HS-5 (cell line): Measurements from ENCODE around the gene GPT2.

Experiments used
- DNase-seq: peaks from one replicate; pipeline ENCODE4 v3.0.0-alpha.2; 2012; ENCODE audit warnings: low read depth

Gene GPT2

GRCh38 chr16:46898006-46898405 lies 13.8 kb downstream of the GPT2 start:
- DNase-seq = no peak

GRCh38 chr16:46899443-46900143 lies 15.4 kb downstream of the GPT2 start:
- DNase-seq = no peak

GRCh38 chr16:46900455-46901235 lies 16.5 kb downstream of the GPT2 start:
- DNase-seq = no peak

GRCh38 chr16:46901709-46902108 lies 17.5 kb downstream of the GPT2 start:
- DNase-seq = no peak

GRCh38 chr16:46903255-46903905 lies 19.2 kb downstream of the GPT2 start:
- no peak for DNase-seq

GRCh38 chr16:46904471-46904870 lies 20.3 kb downstream of the GPT2 start:
- no peak for DNase-seq

GRCh38 chr16:46906360-46907060 lies 22.3 kb downstream of the GPT2 start:
- DNase-seq = no peak

GRCh38 chr16:46907061-46907774 lies 23.1 kb downstream of the GPT2 start:
- DNase-seq = no peak

GRCh38 chr16:46908540-46909372 lies 24.6 kb downstream of the GPT2 start:
- DNase-seq = peak; percentile 4

GRCh38 chr16:46911038-46911437 lies 26.9 kb downstream of the GPT2 start:
- no peak for DNase-seq

- no peak for DNase-seq
Observed at GRCh38 chr16:46911650-46912049, 27.5 kb downstream of the GPT2 start.

- DNase-seq = no peak
Observed at GRCh38 chr16:46914556-46915201, 30.5 kb downstream of the GPT2 start.

GRCh38 chr16:46915483-46916025 lies 31.4 kb downstream of the GPT2 start:
- no peak for DNase-seq

- DNase-seq = no peak
Observed at GRCh38 chr16:46916980-46917379, 32.8 kb downstream of the GPT2 start.

- DNase-seq = no peak
Observed at GRCh38 chr16:46918400-46918799, 34.2 kb downstream of the GPT2 start.

GRCh38 chr16:46918905-46919792 lies 35.0 kb downstream of the GPT2 start:
- no peak for DNase-seq

- no peak for DNase-seq
Observed at GRCh38 chr16:46920402-46921068, 36.4 kb downstream of the GPT2 start.

- no peak for DNase-seq
Observed at GRCh38 chr16:46922239-46922638, 38.1 kb downstream of the GPT2 start.
